Measurements from ENCODE around the gene RRAS.

The RRAS gene

GRCh38 chr19:49667473-49667872 is 27.5 kb upstream of the RRAS start:
- H3F3A ChIP-seq (ENCODE audit: insufficient read depth, low read length) = peaks cover 37% of the 10 kb centered on the region
- peak overlapping the region; percentile 92; the same call in 1 of the 2 replicates for H3K4me2 ChIP-seq (ENCODE audit: low read depth, low read length)
- no peaks in the 10 kb centered on the region for H3K9me3 ChIP-seq (replicated peaks; ENCODE audit: insufficient read depth, low read length)
- no peaks in the 10 kb centered on the region for H3K36me3 ChIP-seq (replicated peaks; ENCODE audit: insufficient read depth, low read length)
- no peaks in the 10 kb centered on the region for H3K9me2 ChIP-seq (replicated peaks; ENCODE audit: insufficient read depth, low read length)
- H3K27me3 ChIP-seq (replicated peaks; ENCODE audit: insufficient read depth, low read length) = no peaks in the 10 kb centered on the region
- H3K4me3 ChIP-seq (ENCODE audit: low read length) = no peak overlapping the region
- H2AFZ ChIP-seq (ENCODE audit: low read length) = no peak overlapping the region
- DNase-seq = no peak
- H3K27ac ChIP-seq (ENCODE audit: low read length) = no peak overlapping the region
- TF ChIP-seq, protein P1, sequence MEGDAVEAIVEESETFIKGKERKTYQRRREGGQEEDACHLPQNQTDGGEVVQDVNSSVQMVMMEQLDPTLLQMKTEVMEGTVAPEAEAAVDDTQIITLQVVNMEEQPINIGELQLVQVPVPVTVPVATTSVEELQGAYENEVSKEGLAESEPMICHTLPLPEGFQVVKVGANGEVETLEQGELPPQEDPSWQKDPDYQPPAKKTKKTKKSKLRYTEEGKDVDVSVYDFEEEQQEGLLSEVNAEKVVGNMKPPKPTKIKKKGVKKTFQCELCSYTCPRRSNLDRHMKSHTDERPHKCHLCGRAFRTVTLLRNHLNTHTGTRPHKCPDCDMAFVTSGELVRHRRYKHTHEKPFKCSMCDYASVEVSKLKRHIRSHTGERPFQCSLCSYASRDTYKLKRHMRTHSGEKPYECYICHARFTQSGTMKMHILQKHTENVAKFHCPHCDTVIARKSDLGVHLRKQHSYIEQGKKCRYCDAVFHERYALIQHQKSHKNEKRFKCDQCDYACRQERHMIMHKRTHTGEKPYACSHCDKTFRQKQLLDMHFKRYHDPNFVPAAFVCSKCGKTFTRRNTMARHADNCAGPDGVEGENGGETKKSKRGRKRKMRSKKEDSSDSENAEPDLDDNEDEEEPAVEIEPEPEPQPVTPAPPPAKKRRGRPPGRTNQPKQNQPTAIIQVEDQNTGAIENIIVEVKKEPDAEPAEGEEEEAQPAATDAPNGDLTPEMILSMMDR (IDR thresholded peaks at IDR 0.05; ENCODE audit: low read length) = no peak
- H3K79me2 ChIP-seq (ENCODE audit: low read length) = peaks cover 44% of the 10 kb centered on the region
- peaks cover 26% of the 10 kb centered on the region for H3K4me1 ChIP-seq (ENCODE audit: low read length)
- no peaks in the 10 kb centered on the region for H4K20me1 ChIP-seq (ENCODE audit: insufficient read depth, low read length)
- no peak overlapping the region for H3K9ac ChIP-seq (ENCODE audit: low read length)

- no peaks in the 10 kb centered on the region for H3K9me3 ChIP-seq (replicated peaks; ENCODE audit: insufficient read depth, low read length)
- H3K4me1 ChIP-seq (ENCODE audit: low read length) = peaks cover 18% of the 10 kb centered on the region
- no peak for DNase-seq
- H3K27ac ChIP-seq (ENCODE audit: low read length) = peak overlapping the region; percentile 89; the same call in 1 of the 2 replicates
- H3K4me3 ChIP-seq (ENCODE audit: low read length) = peak overlapping the region; percentile 96
- no peaks in the 10 kb centered on the region for H3K36me3 ChIP-seq (replicated peaks; ENCODE audit: insufficient read depth, low read length)
- peak overlapping the region; percentile 60 for H2AFZ ChIP-seq (ENCODE audit: low read length)
- no peaks in the 10 kb centered on the region for H3K9me2 ChIP-seq (replicated peaks; ENCODE audit: insufficient read depth, low read length)
- peak overlapping the region; percentile 87 for H3K9ac ChIP-seq (ENCODE audit: low read length)
- no peaks in the 10 kb centered on the region for H3K27me3 ChIP-seq (replicated peaks; ENCODE audit: insufficient read depth, low read length)
- no peaks in the 10 kb centered on the region for H4K20me1 ChIP-seq (ENCODE audit: insufficient read depth, low read length)
- H3F3A ChIP-seq (ENCODE audit: insufficient read depth, low read length) = peaks cover 30% of the 10 kb centered on the region
- TF ChIP-seq EZH2phosphoT487 (IDR thresholded peaks at IDR 0.05; ENCODE audit: low read length) (no peak), EZH2 (optimal IDR thresholded peaks at IDR 0.05; ENCODE audit: low read depth, low read length) (no peak)
- TF ChIP-seq, protein P1 (IDR thresholded peaks at IDR 0.05; ENCODE audit: low read length) = no peak
- peak overlapping the region; percentile 92 for H3K4me2 ChIP-seq (ENCODE audit: low read depth, low read length)
- peaks cover 52% of the 10 kb centered on the region for H3K79me2 ChIP-seq (ENCODE audit: low read length)
These were observed 26.1 kb upstream of the RRAS start for GRCh38 chr19:49666120-49666444.

GRCh38 chr19:49665351-49666119 is 25.6 kb upstream of the RRAS start, which contains the start of the genes BCL2L12 and IRF3:
BCL2L12 (plus strand) TSS chr19:49665933; CDS start chr19:49666693, 760 bp downstream.
IRF3 (minus strand) TSS chr19:49665857; CDS start chr19:49664838, 1,019 bp downstream.
- Histone ChIP-seq H3K4me2 (ENCODE audit: low read depth, low read length) (peak within 1 kb of the TSS; percentile 92), H3K9me3 (replicated peaks; ENCODE audit: insufficient read depth, low read length) (no peaks in the 10 kb centered on the region), H4K20me1 (ENCODE audit: insufficient read depth, low read length) (no peaks in the 10 kb centered on the region), H3K36me3 (replicated peaks; ENCODE audit: insufficient read depth, low read length) (no peaks in the 10 kb centered on the region), H3K9ac (ENCODE audit: low read length) (peak within 1 kb of the TSS; percentile 87), H2AFZ (ENCODE audit: low read length) (peak within 1 kb of the TSS; percentile 96), H3F3A (ENCODE audit: insufficient read depth, low read length) (peaks cover 30% of the 10 kb centered on the region), H3K4me1 (ENCODE audit: low read length) (peaks cover 18% of the 10 kb centered on the region), H3K27ac (ENCODE audit: low read length) (peak within 1 kb of the TSS; percentile 89), H3K27me3 (replicated peaks; ENCODE audit: insufficient read depth, low read length) (no peaks in the 10 kb centered on the region), H3K79me2 (ENCODE audit: low read length) (peaks cover 52% of the 10 kb centered on the region), H3K9me2 (replicated peaks; ENCODE audit: insufficient read depth, low read length) (no peaks in the 10 kb centered on the region), H3K4me3 (ENCODE audit: low read length) (peak within 1 kb of the TSS; percentile 96)
- peak; percentile 98 for DNase-seq
- TF ChIP-seq EZH2 (optimal IDR thresholded peaks at IDR 0.05; ENCODE audit: low read depth, low read length) (no peak), EZH2phosphoT487 (IDR thresholded peaks at IDR 0.05; ENCODE audit: low read length) (no peak)
- TF ChIP-seq, protein P1 (IDR thresholded peaks at IDR 0.05; ENCODE audit: low read length) = no peak
